ENCODE results near the gene ARHGEF38.
"Not testable (repeated sequence)": the region's sequence is repeated elsewhere in the genome, so short reads cannot be mapped to it uniquely, and the experiment has no call there.

ARHGEF38 gene

DNA sequence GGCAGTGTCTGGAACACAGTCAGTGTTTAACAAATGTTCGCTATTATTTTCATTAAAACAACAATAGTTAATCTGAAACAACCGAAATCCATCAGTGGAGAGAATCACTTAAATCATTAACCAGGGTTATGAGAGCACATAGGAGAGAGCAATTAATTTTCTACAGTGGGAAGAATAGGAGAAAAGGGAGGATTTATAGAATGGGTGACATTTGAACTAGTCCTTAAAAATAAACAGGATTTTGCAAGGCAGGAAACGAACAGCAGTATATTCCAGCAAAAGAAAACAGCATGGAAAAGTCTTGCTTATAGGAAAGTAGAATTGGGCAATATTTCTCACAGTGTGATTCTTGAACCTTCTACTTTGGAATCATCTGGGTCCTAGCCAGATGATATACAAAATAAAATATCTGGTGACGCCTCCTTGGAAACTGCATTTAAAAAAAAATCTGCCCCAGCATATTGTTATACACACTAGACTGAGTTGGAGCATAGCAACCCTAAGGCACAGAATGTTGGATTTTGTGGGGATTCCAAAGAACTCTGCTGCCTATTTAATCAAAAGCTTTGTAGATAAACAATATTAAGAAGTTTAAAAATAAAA is 100.0 kb downstream of the ARHGEF38 start:
- DNase-seq (ENCODE audit: low read depth), result no peak

GRCh38 chr4:105657117-105657765 is 104.8 kb downstream of the ARHGEF38 start:
- DNase-seq (ENCODE audit: low read depth), result no peak

DNA sequence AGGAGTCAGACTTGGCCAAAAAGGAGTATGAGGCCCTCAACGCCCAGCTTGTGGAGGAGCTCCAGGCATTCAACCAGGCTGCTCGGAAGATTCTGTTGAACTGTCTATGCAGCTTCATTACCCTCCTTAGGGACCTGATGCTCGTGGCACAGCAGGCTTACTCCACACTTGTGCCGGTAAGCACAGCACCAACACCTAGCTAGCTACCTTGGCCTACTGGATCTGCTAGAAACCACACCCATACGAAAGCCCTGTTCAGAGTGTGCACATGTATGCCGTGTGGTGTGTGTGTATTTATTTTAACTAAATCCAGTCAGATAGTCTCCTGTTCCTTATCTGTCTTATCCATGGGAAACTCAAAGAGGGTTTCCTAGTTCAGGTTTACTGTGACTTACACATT is 106.8 kb downstream of the ARHGEF38 start:
- no peak for DNase-seq (ENCODE audit: low read depth)

- no peak for DNase-seq (ENCODE audit: low read depth)
Measured at GRCh38 chr4:105661028-105661427, 108.6 kb downstream of the ARHGEF38 start.

- no peak for DNase-seq (ENCODE audit: low read depth)
Measured at GRCh38 chr4:105662935-105663675, 110.7 kb downstream of the ARHGEF38 start.

GRCh38 chr4:105666693-105667092 is 114.3 kb downstream of the ARHGEF38 start:
- DNase-seq (ENCODE audit: low read depth), result no peak

GRCh38 chr4:105670684-105671083 is 118.3 kb downstream of the ARHGEF38 start:
- no peak for DNase-seq (ENCODE audit: low read depth)

- DNase-seq (ENCODE audit: low read depth), result no peak
Measured at GRCh38 chr4:105671301-105671700, 118.9 kb downstream of the ARHGEF38 start.

DNA sequence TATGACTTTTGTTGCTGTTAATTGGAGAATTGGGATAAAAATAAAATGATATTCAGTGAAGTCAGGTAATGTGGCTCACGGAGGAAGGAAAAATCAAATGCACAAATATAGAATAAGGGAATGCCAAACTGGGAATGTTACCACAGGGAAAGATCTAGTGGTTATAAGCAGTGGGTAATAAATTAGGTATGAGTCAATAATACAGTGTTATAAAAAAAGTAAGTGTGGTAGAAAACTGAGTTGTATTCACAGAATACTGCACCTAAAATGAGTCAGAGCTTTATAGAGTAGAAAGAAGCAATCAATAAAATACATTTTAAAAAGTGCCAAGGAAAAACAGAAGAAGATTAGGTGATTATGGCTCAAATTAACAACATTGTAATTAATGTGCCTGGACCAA is 121.6 kb downstream of the ARHGEF38 start:
- DNase-seq (ENCODE audit: low read depth), result no peak

- no peak for DNase-seq (ENCODE audit: low read depth)
Measured at GRCh38 chr4:105677709-105678108, 125.3 kb downstream of the ARHGEF38 start.

DNA sequence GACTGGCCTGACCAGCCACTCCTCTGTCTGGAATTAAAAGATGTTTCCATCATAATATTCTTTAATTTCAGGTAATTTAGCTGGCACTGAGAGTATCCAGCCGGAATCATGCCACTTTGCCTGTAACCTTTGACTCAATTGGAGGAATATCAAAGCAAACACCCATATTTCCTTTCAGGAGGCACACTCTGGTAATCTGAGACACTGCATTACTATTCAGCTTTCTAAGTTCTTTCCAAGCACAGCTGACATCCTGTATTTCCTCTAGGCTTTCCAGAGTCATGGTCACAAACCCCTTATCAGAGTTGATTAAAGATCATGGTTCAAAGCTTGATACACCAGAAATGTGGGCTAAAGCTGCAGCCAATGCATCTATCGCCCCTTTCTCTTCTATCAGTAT is 126.8 kb downstream of the ARHGEF38 start:
- DNase-seq (ENCODE audit: low read depth), result no peak

DNA sequence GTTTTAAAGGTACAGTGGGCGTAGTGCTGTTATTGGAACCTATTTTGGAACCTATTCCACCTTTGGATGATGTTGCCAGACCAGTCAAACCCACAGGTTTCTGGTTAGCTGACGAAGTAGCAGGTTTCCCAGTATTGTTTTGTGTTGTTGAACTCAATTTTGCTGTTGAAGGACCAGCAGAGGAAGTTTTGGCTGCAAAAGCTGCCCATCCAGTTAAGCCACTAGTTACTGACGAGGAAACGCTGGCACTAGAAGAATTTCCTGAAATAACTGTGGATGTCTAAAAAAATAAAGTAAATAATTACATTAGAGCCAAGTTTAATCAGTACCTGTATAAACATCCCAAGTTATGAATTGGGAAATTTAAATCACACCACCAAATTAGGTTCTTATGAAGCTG is 130.6 kb downstream of the ARHGEF38 start:
- DNase-seq (ENCODE audit: low read depth), result no peak

DNA sequence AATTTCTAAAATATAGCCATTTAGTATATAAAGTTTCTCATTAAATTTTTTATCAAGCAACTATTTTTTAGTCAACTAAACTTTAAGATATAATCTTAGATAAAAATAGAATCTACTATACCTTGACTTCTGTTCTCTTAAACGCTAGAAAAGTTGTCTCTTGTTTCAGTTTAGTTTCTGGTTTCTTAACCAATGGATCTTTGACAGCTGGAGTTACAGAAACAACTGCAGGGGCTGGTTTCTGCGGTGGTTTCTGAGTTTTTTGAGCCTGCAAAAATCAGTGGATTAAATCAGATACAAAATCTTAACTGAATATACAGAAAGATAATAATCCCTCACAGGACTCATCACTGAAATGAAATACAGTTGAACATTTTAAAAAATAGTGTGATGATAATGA is 134.2 kb downstream of the ARHGEF38 start:
- no peak for DNase-seq (ENCODE audit: low read depth)

- DNase-seq (ENCODE audit: low read depth), result not testable (repeated sequence)
Measured at GRCh38 chr4:105694812-105695211, 142.4 kb downstream of the ARHGEF38 start.

GRCh38 chr4:105695832-105696231 is 143.4 kb downstream of the ARHGEF38 start:
- DNase-seq (ENCODE audit: low read depth), result not testable (repeated sequence)

DNA sequence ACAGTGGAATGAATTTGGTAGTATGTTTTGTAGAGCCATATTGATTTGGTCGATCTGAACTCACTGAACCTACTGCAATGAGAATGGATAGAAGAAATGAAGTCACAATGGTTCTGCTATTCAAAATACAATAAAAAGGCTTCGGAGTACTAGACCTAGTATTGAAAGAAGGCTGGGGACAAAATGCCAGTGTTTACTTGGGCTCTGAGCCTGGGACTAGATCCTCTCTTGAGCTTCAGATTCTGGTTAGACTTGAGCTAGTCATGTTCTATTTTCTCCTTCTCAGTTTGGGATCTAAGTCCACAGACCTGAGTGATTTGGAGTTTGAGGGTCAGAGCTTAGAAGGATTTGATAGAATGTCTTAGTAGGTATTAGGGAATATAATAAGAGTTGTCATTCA is 146.2 kb downstream of the ARHGEF38 start:
- DNase-seq (ENCODE audit: low read depth), result no peak

DNA sequence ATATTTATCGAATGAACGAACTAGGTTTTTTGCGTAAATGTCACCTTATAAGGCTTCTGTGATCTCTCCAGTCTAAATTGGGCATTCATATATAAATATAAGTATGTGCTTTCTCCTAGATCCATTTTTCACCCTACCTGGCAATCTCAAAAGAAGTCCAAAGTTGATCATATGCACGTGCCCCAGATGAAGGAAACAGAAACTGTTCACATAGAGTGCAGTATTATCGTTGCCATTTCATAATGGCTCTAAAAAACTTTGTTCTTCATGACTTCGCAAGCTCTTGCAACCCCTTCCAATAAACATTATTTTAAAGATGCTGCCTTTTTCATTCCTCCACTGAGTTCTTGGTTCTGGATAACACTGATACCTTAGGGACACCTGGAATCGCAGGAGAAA is 155.4 kb downstream of the ARHGEF38 start:
- DNase-seq (ENCODE audit: low read depth), result no peak

DNA sequence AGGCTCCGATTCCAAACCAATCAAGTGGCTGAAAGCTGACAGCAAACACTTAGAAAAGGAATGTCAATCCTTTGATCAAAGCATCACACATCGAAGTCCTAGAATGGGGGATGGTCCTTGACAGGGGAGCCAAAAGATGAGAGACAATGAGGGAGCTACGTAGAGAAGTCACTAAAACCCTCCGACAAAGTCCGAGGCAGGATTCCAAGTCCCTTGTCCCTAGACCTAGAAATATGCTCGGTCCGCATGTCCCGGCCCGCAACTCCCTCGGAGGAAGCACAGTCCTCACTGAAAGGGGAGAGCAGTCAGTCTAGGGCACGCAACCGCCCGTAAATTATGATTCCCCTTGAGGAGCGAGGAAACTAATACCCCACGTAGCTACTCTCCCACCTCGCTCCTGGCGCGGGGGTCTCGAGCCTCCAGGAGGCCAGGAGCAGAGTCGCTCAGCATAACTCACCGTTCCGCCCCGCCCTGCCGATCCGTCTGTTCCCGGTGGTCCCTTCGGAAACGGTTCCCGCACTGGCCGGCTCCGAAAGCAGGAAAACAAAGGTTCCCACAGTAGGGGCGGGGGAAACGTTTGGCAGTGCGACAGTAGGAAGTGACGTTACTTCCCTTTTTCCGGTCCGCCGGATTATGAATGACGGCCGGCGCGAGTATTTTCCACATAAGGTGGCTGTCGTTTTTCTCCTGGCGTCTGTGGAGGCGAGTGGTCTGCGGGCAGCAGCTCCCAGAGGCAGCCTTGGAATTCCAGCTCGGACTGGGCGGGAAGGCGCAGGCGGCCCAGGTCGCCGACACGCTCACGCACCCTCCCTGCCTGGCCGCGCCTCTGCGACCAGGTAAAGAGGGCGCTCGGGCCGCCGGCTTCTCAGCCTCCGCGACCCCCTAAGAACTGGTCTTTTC is 156.0 kb downstream of the ARHGEF38 start, which contains the start of the genes GSTCD and INTS12:
Gene GSTCD, plus strand, starts transcription at position 604 of the 900 bp plus-strand sequence. CDS start 8,830 bp downstream, outside the sequence.
Gene INTS12, minus strand, starts transcription at position 509 of the 900 bp plus-strand sequence. CDS start 8,684 bp downstream, outside the sequence.
- DNase-seq (ENCODE audit: low read depth), result peak; percentile 83

GRCh38 chr4:105709081-105709450 is 156.6 kb downstream of the ARHGEF38 start:
- no peak for DNase-seq (ENCODE audit: low read depth)

- DNase-seq (ENCODE audit: low read depth), result no peak
Measured at GRCh38 chr4:105710012-105710600, 157.7 kb downstream of the ARHGEF38 start.

DNA sequence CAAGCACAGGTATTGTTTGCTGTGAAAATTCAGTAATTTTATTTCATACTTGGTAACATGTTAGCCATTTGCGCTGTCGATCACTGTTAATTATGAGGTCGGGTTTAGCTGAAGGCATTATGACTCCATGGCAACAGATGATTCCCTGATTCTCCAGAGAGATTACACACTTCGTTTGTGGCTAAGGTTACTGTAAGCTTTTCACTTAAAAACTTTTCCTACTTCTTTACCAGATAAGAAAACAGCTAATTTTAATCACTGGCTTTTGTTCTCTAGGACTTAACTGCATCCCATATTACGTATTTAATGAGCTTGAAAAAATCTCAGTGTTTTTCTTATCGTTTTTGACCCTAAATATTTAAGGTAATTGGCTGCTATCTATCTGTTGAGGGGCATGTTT is 158.3 kb downstream of the ARHGEF38 start:
- no peak for DNase-seq (ENCODE audit: low read depth)

GRCh38 chr4:105712766-105713165 is 160.3 kb downstream of the ARHGEF38 start:
- no peak for DNase-seq (ENCODE audit: low read depth)

All from stimulated activated CD4-positive, alpha-beta T cell treated with anti-CD3 and anti-CD28 coated beads, Interleukin-2, amount 100 ng/mL, for 4 hours (primary cell).